HepG2 (cell line): ENCODE measurements around the gene SRD5A3. TPM values are rescaled to one million over a fixed set of nuclear protein-coding genes. Genes with fewer than 3 reads are reported as not detected.

Experiments
- ADNP ChIP-seq: sonication (generic); formaldehyde crosslinking; IDR thresholded peaks from 2 replicates; pipeline ENCODE4 v1.4.0; 2020; ENCODE audit warnings: missing genetic modification reagents
- BATF2 ChIP-seq: sonication (generic); formaldehyde crosslinking; IDR thresholded peaks from 2 replicates; pipeline ENCODE4 v1.8.0; 2022; ENCODE audit warnings: mild to moderate bottlenecking, missing genetic modification reagents, moderate library complexity
- FOXP4 ChIP-seq: sonication (generic); formaldehyde crosslinking; IDR thresholded peaks from 2 replicates; pipeline ENCODE4 v1.4.0; 2020; ENCODE audit warnings: missing genetic modification reagents
- GLI4 ChIP-seq: sonication (generic); formaldehyde crosslinking; IDR thresholded peaks from 2 replicates; pipeline ENCODE4 v1.5.1; 2020; ENCODE audit warnings: missing genetic modification reagents, mild to moderate bottlenecking, moderate library complexity, borderline replicate concordance
- HCFC1 ChIP-seq: fragments of 150-350 bp; IDR thresholded peaks from 2 replicates; pipeline ENCODE4 v1.6.1; 2014; ENCODE audit warnings: low read depth, low read length
- HMG20A ChIP-seq: IDR thresholded peaks from 2 replicates; pipeline ENCODE4 v1.6.1; 2016; ENCODE audit warnings: borderline replicate concordance
- HOXA5 ChIP-seq: sonication (generic); formaldehyde crosslinking; IDR thresholded peaks from 2 replicates; pipeline ENCODE4 v1.4.0; 2020; ENCODE audit warnings: missing genetic modification reagents
- KAT2B ChIP-seq: fragments of 150-350 bp; IDR thresholded peaks from 2 replicates; pipeline ENCODE4 v1.6.1; 2014; ENCODE audit warnings: low read depth, low read length, borderline replicate concordance
- KLF16 ChIP-seq, 2 experiments: sonication (generic) in 1 of 2; formaldehyde crosslinking in 1 of 2; IDR thresholded peaks; 2 replicates each; pipeline versions ENCODE4 v1.6.1 to v1.8.0; 2016 to 2023; ENCODE audit warnings: missing genetic modification reagents in 2 of 2, missing compliant biosample characterization in 1 of 2
- KLF6 ChIP-seq: IDR thresholded peaks from 2 replicates; pipeline ENCODE4 v1.8.0; 2016; ENCODE audit warnings: missing biosample characterization, missing genetic modification reagents
- NFE2L1 ChIP-seq: sonication (generic); formaldehyde crosslinking; IDR thresholded peaks from 2 replicates; pipeline ENCODE4 v1.4.0; 2020; ENCODE audit warnings: missing genetic modification reagents, mild to moderate bottlenecking, borderline replicate concordance
- PHF21A ChIP-seq: sonication (generic); formaldehyde crosslinking; IDR thresholded peaks from 2 replicates; pipeline ENCODE4 v1.5.0; 2020; ENCODE audit warnings: mild to moderate bottlenecking, missing genetic modification reagents
- SRSF9 ChIP-seq: fragments of 200-400 bp; formaldehyde crosslinking; IDR thresholded peaks from 2 replicates; pipeline ENCODE4 v1.6.1; 2018; ENCODE audit warnings: borderline replicate concordance, mild to moderate bottlenecking, low read depth, low read length; ENCODE audit not compliant: insufficient read depth, poor library complexity, severe bottlenecking
- SRY ChIP-seq: sonication (generic); formaldehyde crosslinking; IDR thresholded peaks from 2 replicates; pipeline ENCODE4 v1.8.0; 2022; ENCODE audit warnings: mild to moderate bottlenecking, missing genetic modification reagents
- TSC22D2 ChIP-seq: sonication (generic); formaldehyde crosslinking; IDR thresholded peaks from 2 replicates; pipeline ENCODE4 v1.5.1; 2020; ENCODE audit warnings: missing genetic modification reagents, mild to moderate bottlenecking, borderline replicate concordance
- ZKSCAN8 ChIP-seq: IDR thresholded peaks from 2 replicates; pipeline ENCODE4 v1.6.1; 2016; ENCODE audit warnings: borderline replicate concordance, missing genetic modification reagents, missing compliant biosample characterization
- ZNF143 ChIP-seq: sonication (generic); formaldehyde crosslinking; IDR thresholded peaks from 2 replicates; pipeline ENCODE4 v1.4.0; 2020; ENCODE audit warnings: missing genetic modification reagents
- ZNF510 ChIP-seq: sonication (generic); formaldehyde crosslinking; IDR thresholded peaks from 2 replicates; pipeline ENCODE4 v1.4.0; 2020; ENCODE audit warnings: low read depth, mild to moderate bottlenecking, missing genetic modification reagents
- ZNF597 ChIP-seq: sonication (generic); formaldehyde crosslinking; IDR thresholded peaks from 2 replicates; pipeline ENCODE4 v1.5.0; 2020; ENCODE audit warnings: missing genetic modification reagents
- ZNF710 ChIP-seq: sonication (generic); formaldehyde crosslinking; IDR thresholded peaks from 2 replicates; pipeline ENCODE4 v1.5.0; 2020; ENCODE audit warnings: mild to moderate bottlenecking, missing genetic modification reagents, borderline replicate concordance
- polyA plus RNA-seq, 8 experiments: library from polyadenylated mRNA; depleted of rRNA in 3 of 8; stranded (reverse) in 7 of 8; unstranded in 1 of 8; fragments of >200 nt; fragmentation: Illumina TruSeq in 4 of 8; extraction: Trizol in 4 of 8; gene quantifications; 2 replicates each; pipeline versions ENCODE4 v1.2.1 to v1.2.3, GENCODE V29; 2011 to 2016; ENCODE audit warnings: low read depth in 4 of 8, missing spikeins in 1 of 8, mixed read lengths in 1 of 8; ENCODE audit not compliant: insufficient read depth in 1 of 8
- total RNA-seq, 5 experiments: library from RNA; depleted of rRNA; stranded (reverse); fragments of >200 nt; fragmentation: Illumina TruSeq; extraction: Trizol; gene quantifications; 2 replicates each; pipeline ENCODE4 v1.2.3, GENCODE V29; 2016; ENCODE audit warnings: low read depth in 1 of 5
- TF ChIP-seq, protein P1 (sequence below): sonication (generic); formaldehyde crosslinking; IDR thresholded peaks from 2 replicates; pipeline ENCODE4 v1.4.0; 2020; ENCODE audit warnings: missing genetic modification reagents, borderline replicate concordance

The SRD5A3 gene
- total and polyA plus RNA-seq, 2 of the 13 experiments (the other 11 are each of a cell fraction or from before 2014, with no cell fraction given): 12.4 to 18.4 TPM

GRCh38 chr4:55386073-55386472 is 40.0 kb downstream of the SRD5A3 start (continued):
- TF ChIP-seq ZNF710 (CRISPR knock-in tag): no peak
- TF ChIP-seq SRY (CRISPR knock-in tag): no peak
- no peak for TF ChIP-seq SRSF9
- TF ChIP-seq KLF16 (CRISPR knock-in tag; IDR thresholded peaks at IDR 0.05): no peak
- no peak for TF ChIP-seq BATF2 (CRISPR knock-in tag)
- TF ChIP-seq, protein P1, sequence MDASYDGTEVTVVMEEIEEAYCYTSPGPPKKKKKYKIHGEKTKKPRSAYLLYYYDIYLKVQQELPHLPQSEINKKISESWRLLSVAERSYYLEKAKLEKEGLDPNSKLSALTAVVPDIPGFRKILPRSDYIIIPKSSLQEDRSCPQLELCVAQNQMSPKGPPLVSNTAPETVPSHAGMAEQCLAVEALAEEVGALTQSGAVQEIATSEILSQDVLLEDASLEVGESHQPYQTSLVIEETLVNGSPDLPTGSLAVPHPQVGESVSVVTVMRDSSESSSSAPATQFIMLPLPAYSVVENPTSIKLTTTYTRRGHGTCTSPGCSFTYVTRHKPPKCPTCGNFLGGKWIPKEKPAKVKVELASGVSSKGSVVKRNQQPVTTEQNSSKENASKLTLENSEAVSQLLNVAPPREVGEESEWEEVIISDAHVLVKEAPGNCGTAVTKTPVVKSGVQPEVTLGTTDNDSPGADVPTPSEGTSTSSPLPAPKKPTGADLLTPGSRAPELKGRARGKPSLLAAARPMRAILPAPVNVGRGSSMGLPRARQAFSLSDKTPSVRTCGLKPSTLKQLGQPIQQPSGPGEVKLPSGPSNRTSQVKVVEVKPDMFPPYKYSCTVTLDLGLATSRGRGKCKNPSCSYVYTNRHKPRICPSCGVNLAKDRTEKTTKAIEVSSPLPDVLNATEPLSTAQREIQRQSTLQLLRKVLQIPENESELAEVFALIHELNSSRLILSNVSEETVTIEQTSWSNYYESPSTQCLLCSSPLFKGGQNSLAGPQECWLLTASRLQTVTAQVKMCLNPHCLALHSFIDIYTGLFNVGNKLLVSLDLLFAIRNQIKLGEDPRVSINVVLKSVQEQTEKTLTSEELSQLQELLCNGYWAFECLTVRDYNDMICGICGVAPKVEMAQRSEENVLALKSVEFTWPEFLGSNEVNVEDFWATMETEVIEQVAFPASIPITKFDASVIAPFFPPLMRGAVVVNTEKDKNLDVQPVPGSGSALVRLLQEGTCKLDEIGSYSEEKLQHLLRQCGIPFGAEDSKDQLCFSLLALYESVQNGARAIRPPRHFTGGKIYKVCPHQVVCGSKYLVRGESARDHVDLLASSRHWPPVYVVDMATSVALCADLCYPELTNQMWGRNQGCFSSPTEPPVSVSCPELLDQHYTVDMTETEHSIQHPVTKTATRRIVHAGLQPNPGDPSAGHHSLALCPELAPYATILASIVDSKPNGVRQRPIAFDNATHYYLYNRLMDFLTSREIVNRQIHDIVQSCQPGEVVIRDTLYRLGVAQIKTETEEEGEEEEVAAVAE (CRISPR knock-in tag): 0 out of 2 replicates have a peak, but pooled peaks have one; percentile 40
- no peak for TF ChIP-seq ZKSCAN8
- no peak for TF ChIP-seq HMG20A (CRISPR knock-in tag)
- peak; percentile 63; the same call in 1 of the 2 replicates for TF ChIP-seq HCFC1
- TF ChIP-seq FOXP4 (CRISPR knock-in tag): no peak
- TF ChIP-seq KAT2B: no peak
- TF ChIP-seq TSC22D2 (CRISPR knock-in tag): no peak
- no peak for TF ChIP-seq GLI4
- TF ChIP-seq PHF21A (CRISPR knock-in tag): no peak
- no peak for TF ChIP-seq HOXA5 (CRISPR knock-in tag)
- TF ChIP-seq ADNP: no peak
- no peak for TF ChIP-seq ZNF597 (CRISPR knock-in tag)
- TF ChIP-seq ZNF143 (CRISPR knock-in tag): peak; percentile 86
- TF ChIP-seq NFE2L1: no peak
- TF ChIP-seq ZNF510: no peak
- TF ChIP-seq KLF6: no peak
